CD4-positive, alpha-beta T cell treated with Interleukin-15 for 1 hour (primary cell): ENCODE results near the gene OPN4.

Experiments used
- DNase-seq: peaks from one replicate; pipeline ENCODE4 v3.0.0-alpha.2; 2020

OPN4 gene

DNA sequence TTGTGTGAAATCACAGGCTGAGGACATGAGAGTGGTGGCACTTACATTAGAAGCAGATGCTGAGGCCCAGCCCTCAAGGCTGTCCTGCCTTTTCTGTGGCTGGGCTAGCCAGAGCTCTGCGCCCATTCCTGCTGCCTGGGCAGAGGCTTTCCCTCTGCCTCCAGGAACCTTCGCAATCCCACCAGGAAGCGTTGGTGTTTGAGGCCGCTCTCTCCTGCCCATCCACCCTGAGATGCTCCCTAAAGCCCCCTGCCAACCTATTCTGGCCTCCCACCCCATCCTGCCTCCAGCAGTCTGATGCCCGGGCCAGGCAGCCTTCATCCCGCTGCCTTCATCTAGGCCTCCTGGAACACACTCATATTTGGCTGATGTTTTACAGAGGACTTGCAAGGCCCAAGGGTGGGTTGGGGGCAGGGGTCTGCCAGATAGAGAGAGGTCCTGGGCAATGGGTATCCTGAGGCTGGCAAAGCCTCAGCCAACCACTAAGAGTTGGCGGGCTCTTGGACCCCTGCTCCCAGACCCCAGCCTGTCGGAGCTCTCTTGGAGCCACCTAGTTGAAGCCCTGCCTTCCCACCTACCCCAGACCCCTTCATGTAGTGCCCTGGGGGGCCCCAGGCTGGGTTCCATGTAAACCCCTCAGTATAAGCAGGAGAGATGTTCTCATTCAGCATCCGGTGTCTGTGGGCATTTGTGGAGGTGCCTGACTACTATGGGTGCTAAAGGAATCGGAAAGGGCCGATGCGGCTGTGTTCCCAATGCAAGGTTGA, 46.7 kb downstream of the OPN4 start:
- DNase-seq = no peak

DNA sequence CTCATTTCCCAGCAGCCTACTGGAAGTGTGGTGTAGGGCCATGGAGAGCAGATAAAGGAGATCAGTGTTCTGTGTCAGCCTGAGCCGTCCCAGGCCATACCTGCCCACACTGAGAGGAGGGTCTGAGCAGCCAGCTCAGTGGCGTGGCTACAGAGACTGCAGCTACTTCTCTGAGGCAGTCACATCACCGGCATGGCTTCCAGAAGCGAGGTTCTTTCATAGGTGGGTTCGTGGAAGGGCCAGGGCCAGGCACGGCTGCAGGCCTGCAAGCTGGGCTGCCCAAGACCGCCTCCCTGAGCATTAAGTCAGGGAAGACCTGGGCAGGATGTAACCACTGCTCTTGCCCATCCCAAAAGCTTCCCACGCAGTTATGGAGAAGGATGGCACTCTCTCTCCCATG, 48.8 kb downstream of the OPN4 start:
- DNase-seq = no peak

DNA sequence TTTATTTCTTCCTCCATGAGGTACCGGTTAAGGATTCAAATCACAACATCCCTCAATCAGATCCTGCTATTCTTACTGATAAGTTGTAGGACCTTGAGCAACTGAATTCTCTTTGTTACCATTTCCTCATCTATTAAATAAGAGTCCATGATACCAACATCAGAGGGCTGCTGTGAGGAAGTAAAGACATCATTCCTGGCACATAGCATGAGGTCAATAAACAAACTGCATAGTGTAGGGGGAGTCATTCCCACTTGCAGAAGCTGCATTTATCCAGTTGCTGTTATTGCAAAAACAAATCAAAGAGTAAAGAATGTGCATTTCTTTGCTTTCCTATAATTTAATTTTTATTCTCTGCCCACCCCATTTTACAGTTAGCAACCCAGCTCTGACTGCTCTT, 50.8 kb downstream of the OPN4 start:
- no peak for DNase-seq

DNA sequence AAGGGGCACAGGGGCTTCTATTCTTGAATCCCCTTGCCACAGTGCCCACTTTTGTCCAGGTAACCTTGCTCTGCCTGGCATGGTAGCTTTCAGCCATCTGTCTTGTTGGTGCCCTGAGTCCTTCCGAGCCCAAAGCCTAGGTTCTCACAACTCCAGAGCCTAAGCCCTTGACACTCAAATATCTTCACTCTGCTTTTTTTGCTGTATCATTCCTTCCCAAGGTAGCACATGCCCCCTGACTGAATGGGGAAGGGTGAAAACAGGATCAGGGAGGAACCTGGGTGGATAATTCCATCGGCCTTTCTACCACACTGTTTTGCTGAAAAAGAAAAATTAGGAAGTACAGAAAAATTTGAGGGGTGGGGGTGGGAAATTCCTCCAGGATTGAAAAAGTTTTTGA, 51.6 kb downstream of the OPN4 start:
- no peak for DNase-seq

DNA sequence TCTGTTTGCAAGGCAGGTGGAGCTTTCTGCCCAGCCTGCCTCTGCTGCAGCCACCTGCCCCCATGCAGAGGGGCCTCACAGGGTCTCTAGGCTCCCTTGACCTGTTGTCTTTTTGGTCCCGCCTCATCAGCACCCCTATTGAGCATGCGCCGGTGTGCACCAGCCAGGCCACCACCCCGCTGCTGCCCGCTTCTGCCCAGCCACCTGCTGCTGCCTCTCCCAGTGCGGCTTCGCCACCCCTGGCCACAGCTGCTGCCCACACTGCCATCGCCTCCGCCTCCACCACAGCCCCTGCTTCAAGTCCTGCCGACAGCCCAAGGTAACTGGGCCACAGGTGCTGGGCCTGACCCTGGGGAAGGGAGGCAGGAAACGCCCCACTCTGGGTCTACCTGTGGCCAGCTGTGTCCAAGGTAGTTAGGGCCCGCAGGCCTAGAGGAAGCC, 52.1 kb downstream of the OPN4 start:
- no peak for DNase-seq

DNA sequence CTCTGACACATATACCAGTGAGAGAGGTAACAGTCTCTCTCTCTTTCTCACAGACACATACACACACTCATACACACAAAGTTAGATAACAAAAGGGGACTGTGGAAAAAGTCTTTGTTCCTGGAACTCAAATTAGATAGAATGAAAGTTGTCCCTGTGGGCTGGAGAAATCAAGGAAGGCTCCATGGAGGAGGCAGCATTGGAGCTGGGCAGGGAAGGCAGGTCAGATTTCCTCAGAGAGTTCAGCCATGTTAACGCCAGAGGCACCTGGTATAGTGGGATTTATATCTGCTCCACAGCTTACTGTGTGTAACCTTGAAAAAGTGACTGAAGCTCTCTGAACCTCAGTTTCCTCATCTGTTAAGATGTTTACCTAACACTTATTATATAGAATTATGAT, 52.6 kb downstream of the OPN4 start:
- no peak for DNase-seq

DNA sequence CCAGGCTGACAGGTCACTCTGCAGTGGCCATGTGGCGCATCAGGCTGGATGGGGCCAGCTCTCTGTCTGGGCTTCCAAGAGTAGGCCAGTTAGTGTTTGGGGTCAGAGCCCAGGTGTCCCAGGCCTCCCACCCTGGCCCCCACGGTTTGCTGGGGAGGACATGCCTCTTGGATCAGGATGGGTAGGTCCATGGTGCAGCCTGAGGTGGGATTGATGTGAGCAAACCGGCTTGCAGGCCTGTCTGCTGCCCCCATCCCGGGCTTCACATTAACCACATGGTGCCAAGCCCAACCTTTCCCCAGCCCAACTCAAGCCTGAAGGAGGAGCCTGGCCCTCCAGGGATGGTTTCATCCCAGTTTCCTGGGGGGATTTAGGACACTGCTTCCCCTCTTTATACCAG, 53.2 kb downstream of the OPN4 start:
- no peak for DNase-seq

DNA sequence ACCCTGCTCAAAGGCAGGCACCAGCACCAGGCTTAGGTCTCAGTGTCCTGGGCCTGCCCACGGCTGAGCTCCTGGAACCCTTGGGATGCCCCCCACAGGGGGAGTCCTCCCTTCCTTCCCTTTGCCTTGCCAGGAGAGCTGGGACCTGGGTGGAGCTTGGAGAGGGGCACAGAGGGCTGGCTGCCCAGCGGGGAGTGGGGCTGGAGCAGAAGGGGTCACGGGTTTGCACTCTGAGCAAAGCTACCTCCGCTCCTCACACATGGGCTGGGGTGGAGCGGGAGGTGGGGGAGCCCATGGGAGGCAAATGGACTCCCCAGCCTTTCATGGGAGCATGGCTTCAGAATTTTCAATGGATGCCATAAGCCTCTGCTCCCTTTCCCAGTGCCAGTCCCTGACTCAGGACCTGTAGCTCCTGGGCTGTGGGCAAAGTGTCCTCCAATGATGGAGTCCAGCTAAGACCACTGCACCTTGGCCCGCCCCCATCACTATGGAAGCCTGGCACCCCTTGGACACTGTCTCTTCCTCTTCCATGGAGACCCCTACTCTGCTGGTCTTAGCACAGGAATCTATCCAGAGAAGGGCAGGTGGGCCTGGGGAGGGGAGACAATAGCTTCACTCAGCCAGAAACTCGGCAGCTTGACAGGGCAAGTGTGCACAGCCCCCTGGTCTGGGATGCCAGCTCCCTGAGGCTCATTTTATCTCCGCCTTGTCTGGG, 53.9 kb downstream of the OPN4 start:
- DNase-seq = no peak

DNA sequence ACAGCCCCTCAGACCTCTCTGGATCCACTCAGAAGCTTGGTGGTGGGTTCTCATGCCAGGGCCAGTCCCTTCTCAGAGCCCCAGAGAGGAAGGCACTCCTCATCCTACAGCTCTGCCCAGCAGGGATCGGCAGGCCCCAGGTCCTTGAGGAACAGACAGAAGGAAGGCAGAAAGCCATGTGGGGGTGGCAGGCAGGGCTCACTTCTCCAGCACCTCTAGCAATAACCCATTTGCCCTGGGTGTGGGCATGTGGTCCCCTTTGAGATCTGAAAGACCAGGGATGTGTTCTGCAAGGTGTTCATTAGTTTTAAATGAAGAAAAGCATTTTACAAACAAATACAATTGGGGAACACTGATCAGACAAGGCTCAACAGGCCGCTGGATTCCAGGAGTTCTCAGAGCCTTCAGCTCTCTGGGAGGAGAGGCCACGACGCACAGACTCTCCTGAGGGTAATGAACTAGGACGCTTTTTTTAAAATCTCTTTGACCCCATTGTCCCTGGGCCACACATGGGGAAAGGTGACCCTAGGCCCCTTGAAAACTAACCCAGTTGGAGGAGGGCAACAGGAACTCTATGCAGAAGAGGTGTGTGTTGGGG, 54.5 kb downstream of the OPN4 start:
- no peak for DNase-seq

DNA sequence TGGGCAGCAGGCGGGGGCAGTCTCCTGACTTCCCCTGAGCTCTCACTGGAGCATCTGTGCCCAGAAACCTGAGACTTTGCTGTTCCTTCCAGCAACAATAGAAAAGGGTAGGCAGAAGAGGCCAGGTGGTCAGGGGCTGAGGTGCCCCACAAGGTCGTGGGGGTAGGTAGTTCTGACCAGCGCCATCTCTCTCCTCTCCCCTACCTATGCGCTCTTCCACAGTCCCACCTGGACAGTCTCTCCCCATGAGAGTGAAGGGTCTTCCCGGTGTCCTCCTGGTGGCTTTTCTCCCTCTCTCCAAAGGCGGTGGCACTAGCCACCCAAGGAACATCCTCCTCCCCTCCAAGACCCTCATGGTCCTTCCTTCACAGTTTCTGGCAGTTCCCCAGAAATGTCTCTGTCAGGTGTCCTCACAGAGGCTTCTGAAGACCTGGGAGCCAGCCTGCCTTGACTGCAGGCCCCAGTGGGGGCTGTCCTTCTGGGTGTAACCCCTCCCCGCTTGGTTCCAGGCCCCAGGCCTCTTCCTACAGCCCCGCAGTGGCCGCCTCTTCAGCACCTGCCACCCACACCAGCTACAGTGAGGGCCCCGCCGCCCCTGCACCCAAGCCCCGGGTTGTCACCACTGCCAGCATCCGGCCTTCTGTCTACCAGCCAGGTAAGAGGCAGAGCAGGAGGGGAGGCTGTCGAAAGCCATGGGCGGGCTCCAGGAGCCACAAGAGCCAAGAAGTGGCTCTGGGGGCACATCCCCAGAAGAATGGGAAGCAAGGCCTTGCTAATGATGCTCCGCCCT, 55.2 kb downstream of the OPN4 start:
- DNase-seq = no peak

DNA sequence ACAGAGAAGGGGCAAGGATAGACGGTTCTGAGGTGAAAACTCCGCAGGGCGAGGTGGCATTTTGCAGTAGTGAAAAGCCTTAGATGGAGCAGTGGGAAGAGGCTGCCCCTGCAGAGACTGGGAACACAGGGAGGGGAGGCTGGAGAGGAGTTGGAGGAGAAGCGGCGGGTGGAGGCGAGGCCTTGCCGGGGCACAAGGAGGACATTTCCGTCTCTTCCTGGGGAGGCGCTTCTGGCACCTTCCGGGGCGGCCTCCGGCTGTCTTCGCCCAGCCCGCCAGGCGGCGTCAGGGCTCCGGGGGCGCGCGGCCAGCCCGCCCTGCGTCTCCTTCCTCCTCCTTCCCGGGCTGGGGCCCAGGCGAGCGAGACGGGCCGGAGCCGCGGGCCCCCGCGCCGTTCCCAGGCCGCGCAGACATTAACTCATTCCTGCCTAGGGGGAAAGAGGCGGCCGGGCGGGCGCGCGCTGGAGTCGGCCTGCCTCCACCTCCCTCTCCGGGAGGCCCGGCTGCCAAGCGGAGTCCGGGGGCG, 56.7 kb downstream of the OPN4 start:
- peak; percentile 86 for DNase-seq

DNA sequence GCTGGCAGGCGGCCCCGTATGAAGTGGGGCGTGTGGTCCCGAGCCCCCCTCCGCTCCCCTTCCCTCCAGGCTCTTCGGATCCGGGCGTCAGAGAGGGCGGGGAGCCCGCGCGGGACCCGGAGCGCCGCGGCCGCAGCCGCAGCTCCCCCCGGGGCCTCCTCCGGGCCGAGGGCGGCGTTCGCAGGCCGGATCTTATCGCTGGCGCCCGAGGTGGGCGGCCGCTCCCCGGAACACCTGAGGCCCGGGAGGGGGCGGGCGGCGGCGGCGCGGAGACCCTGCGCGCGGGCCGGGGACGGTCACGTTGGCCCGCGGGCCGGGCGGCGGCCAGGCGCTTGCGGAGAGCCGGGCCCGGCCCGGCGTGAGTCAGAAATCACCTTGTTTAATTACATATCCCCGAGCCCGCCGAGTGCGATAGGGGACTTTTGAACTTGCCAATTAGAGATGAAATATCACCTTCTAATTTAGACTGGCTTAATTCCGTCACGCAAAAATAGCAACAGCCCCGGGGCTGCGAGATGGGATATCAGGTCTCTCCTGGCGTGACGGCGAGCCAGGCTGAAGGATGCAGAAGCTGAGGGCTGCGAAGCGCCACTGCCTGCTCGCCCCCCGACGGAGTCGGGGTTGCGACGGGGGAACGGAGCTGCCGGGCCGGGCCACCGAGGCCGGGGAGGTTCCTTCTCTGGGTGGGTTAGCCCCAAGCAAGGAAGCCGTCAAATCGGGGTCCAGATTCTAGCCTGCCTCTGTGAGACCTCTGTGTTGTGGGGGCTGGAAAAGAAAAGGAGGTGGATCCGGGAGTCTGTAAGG, 57.4 kb downstream of the OPN4 start:
- no peak for DNase-seq

DNA sequence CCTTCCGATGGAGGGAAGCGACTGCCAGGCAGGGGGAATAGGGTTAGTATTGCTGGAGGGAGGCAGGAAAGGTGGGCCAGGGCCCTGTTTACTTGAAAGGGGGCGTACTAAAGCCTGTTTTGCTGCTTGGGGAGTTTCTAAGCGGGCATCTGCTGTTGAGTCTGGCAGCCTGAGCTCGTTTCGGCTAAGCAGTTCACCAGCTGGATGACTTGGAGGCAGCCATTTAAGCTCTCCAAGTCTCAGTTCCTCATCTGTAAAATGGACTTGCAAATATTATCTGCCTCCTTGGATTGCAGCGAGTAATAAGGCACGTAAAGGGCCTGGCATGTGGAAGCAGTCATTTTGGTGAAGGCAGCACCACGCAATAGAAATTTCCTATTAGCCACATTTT, 58.0 kb downstream of the OPN4 start:
- peak; percentile 30 for DNase-seq

DNA sequence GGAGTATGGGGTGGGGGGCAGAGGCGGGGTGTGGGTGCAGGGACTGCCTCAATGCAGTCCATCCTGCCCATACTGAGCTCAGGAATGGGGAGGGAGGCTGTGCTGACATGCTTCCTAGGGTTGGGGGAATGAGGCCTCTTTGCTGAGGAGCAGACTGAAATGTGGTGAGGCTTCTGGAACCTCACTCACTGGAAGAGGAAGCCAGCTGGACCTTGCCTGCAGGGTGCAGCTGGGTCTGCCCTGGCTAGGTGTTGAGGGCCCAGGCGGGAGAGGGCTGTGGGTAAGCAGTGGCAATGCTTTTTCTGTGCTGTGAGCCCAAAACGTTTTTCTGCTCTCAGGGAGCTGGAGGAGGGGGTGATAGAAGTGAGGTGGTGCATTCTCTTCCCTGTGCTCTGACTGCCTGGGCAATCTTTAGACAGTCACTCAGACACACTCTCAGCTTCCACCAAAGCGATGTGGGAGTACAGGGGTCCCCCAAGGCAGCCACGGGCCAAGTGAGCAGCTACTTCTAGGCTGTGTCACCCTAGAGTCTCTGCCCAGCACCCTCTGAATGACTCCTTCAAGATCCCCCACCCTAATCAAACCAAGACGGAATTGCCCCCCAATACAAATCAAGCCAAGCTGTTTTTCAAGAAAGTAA, 60.9 kb downstream of the OPN4 start:
- DNase-seq = no peak

DNA sequence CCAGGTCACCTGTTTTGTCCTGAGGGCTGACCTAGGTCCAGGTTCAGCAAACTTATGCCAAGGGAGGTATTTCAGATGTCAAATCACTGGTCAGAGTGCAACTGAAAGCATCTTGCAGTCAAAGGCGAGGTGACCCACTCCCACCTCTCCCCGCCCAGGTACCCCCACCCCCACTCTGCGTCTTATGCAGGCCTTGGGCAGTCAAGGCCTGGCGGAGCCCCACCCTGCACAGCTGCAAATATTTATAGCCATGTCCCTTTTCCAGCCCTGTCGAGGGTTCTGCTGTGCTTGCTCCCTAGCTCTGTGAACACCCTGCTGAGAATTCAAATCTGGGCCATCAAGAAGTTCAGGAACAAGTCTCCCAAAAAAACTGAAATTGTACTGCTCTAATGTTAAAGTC, 61.5 kb downstream of the OPN4 start:
- DNase-seq = no peak
